Activated CD4-positive, CD25-positive, alpha-beta regulatory T cell treated with anti-CD3 and anti-CD28 coated beads, Interleukin-2, amount 50 U/mL, for 24 hours (primary cell): ENCODE measurements around the gene TBX1.

ENCODE experiments used
- ATAC-seq, 2 donors: fragments of 150-1000 bp; cut with Tn5 transposase; one replicate each; pipeline ENCODE4 v1.10.0; 2021; ENCODE audit warnings: mild to moderate bottlenecking in 1 of 2, moderate library complexity in 1 of 2

Gene TBX1

DNA sequence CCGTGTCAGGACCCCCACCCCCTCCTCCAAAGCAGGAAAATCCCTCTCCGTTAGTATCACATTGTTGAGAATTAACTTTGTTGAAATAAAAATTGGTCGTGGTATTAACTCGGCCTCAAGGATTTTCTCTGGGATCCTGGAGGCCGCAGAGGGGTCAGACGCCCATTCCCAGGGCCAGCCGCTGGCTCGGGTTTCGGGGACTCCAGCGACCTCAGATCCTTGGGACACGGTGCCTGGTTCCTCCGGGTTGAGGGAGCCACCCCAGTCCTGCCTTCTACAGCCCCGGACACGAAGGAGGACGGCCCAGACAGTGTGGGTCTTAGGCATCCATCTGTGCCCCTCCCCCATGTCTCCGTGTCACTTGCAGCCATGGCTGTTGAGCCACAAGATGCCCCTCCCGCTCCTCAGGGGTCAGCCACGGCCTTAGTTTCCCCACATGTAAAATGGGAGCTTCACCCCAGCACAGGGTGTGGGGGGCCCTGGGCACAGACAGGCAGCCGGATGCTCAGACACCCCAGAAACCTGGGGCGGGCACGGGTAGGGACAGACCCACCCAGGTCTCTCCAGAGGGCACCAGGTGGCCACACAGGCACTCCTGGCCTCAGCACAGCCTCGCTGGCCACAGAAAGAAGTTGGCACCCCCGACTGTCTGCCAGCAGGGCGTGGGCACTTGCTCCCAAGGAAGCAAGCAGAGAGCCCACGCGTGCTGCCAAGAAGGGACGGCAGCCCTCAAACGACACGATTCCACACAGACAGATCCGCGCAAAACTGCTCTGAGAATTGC lies 21.7 kb upstream of the TBX1 start:
- no peak for ATAC-seq

DNA sequence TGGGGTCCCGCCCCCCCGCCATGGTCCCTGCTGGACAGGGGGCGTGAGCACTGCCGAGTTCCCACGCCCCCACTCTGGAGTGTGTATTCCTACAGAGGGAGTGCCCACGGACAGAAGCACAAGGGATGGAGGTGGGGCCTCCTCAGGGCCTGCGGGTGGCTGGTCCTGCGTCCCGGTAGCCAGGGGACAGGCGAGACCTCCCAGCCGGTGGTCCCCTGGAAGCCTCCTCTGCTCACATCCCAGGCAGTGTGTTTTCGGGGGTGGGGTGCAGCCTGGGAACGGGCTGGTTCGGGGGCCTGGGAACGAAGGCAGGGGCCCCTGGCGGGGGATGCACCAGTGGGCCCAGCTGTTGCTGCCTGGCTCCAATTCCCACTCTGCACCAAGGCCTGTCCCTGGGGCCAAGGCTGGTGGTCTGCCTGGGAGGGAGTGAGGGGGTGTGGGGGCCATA lies 21.1 kb upstream of the TBX1 start:
- ATAC-seq: no peak

DNA sequence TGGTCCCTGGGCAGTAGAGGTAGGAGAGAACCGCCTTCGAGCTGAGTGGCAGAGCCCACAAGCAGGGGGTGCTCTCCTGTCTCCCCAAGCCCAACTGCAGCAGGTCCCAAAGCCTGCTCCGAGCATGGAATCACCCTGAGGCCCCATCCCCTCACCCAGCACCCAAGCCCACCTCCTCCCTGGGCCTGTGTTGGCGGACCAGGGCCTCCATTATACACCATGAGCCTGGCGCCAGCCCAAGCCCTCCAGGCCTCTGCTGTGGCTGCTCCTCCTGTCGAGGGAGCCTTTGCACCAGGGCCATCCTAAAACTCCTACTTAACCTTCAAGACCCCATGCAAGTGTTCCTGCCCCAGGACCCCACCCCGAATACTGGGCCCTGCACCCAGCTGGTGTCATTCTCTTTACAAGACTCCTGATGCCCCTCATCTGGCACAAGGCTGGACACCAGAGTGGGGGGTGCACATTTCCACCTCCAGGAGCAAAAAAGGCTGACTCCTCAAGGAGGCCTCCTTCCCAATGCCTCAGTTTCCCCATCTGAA lies 20.6 kb upstream of the TBX1 start:
- no peak for ATAC-seq

DNA sequence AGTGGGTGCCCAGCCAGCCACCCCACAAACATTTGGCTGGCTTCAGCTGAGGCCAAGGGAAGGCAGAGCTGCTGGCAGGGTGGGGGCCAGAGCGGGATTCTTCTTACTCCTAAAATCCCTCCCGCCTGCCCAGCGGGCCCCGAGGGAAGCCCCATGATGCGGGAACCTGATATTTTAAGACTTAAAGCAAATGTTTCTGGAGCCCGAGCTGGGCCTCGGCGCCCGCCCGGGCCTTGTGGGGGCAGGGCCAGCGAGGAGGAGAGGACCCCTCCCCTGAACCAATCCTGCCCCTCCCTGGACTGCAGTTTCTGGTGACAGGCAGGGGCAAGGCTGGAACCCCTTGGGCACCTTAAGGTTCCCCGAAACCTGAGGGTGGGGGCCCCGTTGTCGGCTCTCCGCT lies 20.0 kb upstream of the TBX1 start:
- ATAC-seq: no peak

DNA sequence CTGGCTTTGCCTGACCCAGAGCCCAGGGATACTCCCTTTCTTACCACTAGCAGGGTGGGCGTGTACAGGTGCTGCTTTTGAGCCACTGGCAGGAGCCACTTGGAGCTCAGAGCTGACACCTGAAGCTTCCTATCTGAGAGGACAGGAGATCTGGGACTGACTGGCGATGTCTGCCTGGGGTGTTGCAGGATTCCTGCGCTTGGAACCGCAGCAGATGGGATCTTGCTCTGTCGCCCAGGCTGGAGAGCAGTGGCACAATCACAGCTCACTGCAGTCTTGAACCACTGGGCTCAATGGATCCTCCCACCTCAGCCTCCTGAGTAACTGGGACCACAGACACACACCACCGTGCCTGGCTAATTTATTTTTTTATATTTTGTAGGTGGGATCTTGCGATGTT lies 19.5 kb upstream of the TBX1 start:
- ATAC-seq: no peak

DNA sequence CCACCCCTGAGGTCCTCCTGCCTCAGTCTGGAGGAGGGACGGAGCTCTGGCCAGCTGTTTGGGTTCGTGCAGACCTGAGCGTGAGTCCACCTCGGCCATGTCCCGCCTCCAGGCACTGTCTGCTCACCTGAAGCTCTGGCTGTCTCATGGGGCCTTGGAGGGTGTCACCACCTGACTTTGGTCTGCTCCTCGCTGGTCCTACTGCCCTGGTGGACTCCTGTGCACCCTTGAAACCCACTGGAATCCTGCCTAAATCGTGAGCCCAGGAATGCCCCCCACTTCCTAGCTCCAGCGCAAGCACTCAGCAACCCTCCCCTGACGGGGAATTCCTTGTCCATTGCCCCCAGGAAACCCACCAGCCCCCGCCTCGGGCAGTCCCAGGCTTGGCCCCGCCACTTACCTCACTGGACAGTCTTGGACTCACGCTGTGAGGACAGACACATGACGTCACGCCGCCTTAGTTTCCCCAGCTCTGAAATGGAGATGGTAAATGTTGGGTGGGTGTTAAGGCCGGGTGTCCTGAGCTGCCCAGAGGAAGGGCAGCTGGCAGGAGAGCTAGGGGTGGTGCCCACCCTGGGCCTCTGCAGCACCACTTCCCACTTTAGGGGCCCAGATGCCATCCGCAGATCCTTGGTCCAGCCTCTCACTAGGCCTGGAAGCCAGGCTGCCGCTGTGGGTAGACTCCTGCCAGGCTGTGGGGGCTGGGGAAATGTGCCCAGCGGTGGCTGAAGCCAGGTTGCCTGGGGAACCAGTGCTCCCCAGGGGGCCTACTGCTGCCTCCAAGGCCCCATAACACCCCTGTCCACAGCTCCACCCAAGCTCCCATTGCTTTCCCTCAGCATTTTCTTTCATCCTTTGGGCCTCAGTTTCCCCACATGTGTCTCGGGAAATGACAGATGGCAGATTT lies 18.2 kb upstream of the TBX1 start:
- ATAC-seq: no peak

DNA sequence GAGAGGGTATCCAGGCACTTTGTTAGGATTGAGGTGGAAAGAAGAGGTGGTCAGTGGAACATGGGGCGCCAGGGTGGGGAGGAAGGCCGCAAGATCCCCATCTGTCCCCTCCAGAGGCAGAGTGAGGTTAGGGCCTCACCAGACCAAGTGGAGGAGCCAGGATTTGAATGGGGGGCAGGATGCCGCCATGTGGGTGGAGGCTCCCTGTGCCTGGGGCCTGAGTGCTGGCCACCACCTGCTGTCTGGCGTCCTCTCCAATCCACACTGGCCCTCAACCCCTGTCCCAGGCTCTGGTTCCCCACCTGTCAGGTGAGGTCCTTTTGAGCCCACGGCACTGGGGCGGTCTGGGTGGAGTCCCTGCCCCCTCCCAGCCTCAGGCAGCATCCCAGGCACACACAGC lies 17.5 kb upstream of the TBX1 start:
- ATAC-seq: no peak

DNA sequence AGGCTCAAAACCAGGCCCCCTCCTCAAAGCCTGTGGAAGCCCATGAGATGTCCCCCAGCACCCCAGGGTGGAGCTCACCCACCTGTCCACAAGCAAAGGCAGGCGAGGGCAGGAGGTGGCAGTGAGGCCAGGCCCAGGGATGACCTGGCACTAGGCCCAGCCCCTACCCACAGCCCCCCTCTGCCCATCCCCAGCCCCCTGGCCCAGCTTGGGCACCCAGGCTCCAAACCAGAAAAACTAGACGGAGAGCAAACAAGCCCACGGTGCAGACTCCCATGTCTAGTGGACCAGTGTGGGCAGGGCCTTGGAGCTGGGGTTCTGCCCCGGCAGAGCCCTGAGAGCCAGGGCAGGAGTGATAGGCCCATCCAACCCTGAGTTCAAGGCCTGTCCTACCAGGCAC lies 16.9 kb upstream of the TBX1 start:
- no peak for ATAC-seq

DNA sequence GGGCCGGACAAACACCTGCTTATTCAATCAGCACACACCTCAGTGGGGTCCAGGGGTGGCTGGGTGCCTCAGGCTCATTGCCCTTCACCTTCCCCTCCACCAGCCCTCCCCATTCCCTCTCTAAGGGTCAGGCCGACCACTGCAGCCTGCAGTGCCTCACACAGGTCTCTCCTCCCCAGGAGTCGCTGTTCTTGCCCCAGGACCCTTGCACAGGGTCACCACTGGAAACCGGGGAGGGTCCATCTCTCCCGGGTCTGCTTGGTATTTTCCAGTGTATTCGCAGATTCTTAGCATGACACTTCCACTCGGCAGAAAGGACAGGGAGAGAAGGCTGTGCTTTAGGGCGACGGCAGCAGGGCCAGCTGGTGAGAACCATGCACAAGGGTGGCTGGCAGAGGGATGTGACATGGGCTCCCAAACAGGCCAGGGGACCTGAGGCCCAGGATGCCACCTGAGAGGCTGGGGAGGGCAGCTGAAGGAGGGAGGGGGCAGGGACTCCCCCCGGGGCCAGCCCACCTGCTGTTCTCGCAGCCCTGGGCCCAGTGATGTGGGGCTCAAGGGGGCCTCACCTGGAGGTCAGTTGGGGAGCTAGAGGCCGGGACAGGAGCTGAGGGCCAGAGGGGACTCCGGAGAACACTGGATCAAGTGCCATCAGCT lies 16.1 kb upstream of the TBX1 start:
- no peak for ATAC-seq

DNA sequence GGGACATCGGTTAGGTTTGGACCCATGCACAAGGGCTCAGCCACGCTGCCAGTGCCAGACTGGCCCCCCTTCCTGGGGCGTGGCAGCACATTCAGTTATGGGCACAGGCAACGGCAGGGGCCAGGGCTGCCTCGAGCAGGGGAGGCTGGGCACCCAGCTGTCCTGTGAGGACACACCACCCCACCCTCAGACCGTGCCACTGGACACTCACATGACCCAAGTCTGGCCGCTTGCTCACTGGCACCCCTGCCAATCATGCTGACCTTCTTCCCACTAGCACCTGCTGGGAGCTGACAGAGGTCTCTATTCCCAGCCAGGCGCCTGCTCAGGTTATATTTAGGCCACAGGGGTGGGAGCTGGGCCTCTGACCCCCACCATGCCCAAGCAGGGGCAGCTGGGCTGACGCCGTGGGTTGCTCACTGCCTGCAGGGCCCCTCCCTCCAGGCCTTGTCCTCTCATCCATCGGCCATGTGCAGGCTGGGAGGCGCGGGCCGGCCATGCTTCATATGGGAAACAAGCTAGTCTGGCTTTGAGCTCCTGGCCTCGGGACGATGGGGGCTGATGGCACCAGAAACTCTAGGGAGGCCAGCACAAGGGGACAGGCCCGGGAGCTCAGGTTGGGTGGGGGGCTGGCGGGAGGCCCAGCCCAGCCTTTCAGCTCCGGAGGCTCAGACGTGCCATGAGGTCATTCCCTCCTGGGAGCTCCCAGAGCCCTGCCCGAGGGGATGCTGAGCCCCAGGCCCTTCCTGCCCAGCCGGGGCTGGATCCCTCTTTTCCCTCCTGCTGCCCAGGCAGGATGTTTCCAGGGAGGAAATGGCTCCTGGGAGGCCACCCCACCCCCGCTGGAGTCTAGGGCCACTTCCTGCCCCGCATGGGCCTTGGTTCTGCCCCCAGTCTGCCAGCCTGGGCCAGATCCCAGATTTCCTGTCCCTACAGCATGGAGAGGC lies 15.2 kb upstream of the TBX1 start:
- ATAC-seq: no peak

DNA sequence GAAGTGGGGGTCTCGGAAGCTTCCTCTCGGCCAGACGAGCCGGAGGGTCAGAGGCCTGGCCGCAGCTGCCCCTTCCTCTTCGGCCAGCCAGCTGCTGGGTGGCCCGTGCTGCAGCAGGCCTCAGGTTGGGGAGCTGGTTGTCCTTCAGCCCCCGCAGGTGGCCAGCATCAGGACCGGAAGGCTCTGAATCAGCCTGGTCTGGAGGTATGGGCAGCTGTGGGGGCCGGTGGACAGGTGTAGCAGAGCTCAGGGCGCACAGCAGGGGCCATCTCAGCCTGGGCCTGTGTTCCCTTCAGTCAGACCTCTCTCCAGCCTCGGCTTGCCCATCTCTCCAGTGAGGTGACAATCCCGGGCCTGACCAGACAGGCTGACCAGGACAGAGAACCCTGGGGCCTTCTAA lies 13.9 kb upstream of the TBX1 start:
- no peak for ATAC-seq

DNA sequence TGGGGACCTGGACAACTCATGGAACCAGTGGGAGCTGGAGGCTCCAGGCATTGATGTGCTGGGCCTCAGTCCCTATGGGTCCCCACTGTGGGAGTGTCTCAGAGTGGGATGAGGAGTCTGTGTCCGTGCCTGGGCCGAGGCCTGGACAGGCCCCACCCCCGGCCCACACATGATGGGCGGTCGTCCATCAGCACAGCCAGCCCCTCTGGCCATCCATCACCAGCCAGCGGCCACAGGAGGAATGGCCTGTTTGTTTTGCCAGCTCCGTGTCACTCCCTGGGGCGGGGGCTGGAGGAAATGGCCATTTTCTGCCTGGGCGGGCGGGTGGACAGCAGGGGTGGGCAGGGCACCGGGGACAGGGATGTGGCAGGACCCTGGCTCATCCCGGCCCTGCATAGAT lies 13.0 kb upstream of the TBX1 start:
- ATAC-seq: no peak

DNA sequence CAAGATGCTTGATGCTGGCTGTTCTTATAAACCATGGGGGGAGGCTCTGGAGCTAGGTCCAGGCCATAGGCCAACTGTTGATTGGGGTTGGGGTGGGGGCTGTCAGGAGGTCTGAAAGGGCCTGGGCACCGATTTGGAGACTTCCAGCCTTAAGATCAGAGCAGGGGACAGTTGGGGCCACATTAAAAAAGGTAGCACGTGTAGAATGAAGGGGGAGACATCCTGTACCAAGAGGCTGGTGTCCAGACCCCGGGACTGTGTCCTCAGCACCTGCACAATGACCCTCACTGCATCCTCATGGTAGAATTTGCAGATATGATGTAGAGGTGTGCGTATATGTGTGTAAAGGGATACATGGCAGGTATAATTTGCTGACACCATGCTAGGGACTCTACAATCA lies 12.4 kb upstream of the TBX1 start:
- ATAC-seq: no peak

DNA sequence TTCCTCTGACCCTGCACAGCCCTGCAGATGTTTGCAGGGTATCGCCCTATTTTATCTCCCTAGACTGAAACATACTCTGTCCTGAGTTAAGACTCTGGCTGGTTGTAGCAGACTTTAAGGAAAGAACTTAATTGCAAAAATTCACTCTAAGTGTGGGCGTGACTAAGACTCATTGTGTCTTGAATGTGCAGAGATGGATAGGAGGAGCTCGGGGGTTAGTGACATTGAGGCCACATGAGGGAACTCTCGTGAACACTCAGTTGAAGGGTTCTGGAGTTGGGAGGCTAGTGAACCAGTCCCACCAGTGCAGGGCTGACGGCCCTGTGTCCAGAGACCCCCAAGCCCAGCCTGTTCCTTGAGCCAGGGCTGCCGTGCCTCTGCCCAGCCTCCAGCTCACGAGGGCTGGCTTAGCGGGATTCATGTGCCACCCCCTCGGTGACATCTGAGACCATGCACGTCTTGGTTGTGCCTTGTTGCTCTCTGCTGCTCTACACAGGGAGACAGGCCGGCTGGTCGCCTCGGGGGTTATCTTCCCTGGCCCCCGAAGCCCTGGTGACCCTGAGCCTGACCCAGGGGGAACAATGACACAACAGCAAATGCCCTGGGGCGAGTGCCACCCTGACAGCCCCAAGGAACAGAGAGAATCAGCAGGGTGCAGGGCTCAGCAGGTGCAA lies 11.4 kb upstream of the TBX1 start:
- ATAC-seq: no peak

DNA sequence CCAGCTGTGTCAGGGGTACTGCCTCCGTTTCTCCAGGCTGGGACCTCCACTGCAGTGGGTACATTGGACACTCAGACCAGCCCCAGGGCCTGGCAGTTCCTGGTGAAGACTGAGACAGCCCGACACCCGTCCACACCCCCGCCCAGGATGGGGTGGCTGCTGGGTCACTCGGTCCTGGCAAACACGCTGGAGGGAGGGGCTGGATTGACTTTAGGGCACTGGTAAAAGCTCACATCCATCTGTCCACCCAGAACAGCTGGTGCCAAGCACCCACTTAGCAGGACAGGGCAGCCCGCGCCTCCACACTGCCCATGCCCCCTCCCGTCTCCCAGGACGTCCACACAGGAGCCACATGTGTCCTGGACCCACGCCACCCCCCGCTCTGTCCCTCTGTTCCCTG lies 10.7 kb upstream of the TBX1 start:
- ATAC-seq: no peak

DNA sequence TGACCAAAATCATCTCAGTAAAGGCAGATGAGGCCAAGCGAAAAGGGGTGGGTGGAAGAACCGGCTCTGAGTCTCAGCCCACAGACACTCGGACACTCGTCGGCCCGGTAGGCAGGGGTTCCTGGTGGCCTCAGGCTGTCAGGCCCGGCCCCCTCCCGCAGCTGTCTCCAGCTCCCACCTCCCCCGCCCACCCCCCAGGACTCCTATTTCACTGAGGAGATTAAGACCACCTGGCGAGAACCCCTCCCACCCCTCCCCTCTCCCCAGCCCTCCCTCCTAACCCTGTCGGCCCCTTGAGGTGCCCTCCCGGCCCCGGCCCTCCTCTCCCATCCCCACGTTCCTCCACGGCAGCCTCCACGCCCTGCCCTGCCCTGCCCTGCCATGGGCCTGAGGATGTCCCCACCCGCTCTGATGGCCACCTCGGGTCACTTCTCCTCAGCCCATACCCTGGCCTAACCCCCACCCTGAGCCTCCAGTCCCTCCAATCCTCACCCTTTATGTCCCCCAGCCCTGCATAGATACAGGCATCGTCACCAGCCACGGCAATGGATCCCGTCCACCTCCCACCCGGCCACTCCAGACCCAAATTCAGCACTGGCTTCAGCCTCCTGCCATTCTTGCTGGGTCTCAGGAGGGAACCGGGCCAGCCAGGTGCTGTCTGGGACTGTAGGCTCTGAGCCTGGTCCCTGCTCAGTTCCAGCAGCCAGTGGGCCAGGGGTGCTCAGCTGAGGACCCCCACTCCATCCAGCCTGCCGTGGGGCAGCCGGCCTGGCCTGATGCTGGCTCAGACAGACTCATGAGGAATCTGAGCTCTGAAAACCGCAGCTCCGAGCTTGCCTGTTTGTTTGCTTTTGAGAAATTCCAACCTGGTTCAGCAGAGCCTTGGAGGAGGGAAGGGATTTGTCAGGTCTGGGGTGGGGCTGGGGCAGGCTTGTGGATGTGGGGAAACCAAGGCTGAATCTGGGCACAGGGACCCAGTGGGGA lies 9.8 kb upstream of the TBX1 start:
- no peak for ATAC-seq

DNA sequence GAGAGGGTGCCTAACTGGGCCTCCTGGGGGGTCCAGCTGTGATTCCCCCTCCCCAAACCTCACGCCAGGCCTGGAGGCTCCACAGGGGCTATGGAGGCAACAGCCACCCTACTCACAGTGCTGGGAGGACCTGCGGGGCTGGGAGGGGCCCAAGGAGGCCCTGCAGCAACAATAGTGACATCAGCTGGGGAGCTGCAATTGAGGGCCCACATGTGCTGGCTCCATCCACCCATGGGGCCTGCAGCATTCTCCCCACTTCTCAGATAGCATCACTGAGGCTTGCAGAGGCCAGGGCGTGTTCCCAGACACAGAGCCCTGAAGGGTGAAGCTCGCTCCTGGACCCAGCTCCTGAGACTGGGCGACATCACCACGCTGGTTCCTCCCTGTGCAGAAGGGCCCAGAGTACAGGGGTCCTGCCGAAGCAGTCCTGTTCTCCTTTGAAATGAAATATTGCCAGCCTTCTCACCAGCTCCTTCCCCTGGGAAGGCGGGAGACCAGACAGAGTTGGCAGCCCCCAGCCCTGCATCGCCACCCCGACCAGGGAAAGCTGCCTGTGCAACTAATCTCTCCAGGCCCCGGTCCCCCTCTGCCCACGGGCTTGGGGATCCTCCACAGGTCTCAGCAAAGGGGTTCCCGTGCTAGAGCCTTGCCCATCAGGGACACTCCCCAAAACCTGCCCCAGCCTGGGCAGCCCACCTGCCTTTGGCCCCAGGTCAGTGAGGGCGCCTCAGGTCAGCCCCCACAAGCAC lies 8.9 kb upstream of the TBX1 start:
- ATAC-seq: no peak

DNA sequence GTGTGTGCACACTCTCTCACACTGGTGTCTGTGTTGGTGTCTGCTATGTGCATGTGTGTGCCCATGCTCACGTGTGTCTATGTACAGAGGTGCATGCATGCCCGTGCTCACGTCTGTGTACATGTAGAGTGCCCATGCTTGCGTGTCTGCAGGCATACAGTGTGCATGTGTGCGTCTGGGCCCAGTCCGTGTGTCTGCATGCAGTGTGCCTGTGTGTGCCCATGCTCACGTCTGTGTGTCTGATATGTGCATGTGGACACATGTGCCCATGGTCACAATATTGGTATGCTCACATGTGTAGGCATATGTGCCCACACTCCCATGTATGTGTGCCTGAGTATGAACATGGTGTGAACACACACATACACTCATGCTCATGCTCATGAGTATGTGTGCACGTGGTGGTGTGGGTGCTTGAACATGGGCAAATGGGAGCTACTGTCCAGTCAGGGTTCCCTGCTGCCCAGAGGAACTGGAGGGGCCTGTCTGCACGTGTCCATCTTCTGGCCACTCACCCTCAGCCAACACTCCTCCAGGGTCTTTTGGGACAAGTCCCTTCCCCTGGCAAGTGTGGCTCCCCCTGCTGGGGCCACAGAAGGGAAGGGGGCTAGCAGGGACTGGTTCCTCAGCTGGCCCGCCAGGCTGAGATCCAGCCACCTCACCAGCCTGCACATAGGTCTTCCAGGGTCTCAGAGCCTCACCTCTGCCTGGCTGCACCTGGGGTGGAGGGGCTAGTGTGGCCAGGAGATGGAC lies 7.3 kb upstream of the TBX1 start:
- no peak for ATAC-seq
